SJCRH30 (cell line): ENCODE measurements around the gene RFX8. TPM values are rescaled to one million over a fixed set of nuclear protein-coding genes. Genes with fewer than 3 reads are reported as not detected.
"Not testable (repeated sequence)": the region's sequence is repeated elsewhere in the genome, so short reads cannot be mapped to it uniquely, and the experiment has no call there.

ENCODE experiments used
- DNase-seq, 2 experiments: peaks; one replicate each; pipeline ENCODE4 v3.0.0-alpha.2; 2015 to 2020
- H3K27ac ChIP-seq: fragments of 250-450 bp; sonication (Bioruptor Pico); 2 replicates; pipeline ENCODE4 v1.5.1; 2020; ENCODE audit warnings: mild to moderate bottlenecking, moderate library complexity
- H3K27me3 ChIP-seq: fragments of 250-450 bp; sonication (Bioruptor Pico); 2 replicates; pipeline ENCODE4 v1.5.1; 2020; ENCODE audit warnings: mild to moderate bottlenecking, moderate library complexity
- H3K36me3 ChIP-seq: fragments of 250-450 bp; sonication (Bioruptor Pico); 2 replicates; pipeline ENCODE4 v1.5.1; 2020; ENCODE audit warnings: mild to moderate bottlenecking, moderate library complexity
- H3K4me1 ChIP-seq: fragments of 250-450 bp; sonication (Bioruptor Pico); 2 replicates; pipeline ENCODE4 v1.5.1; 2020; ENCODE audit warnings: mild to moderate bottlenecking, moderate library complexity
- H3K4me3 ChIP-seq: fragments of 250-450 bp; sonication (Bioruptor Pico); 2 replicates; pipeline ENCODE4 v1.5.1; 2020; ENCODE audit warnings: mild to moderate bottlenecking, moderate library complexity
- H3K9me3 ChIP-seq: fragments of 250-450 bp; sonication (Bioruptor Pico); replicated peaks from 2 replicates; pipeline ENCODE4 v1.5.1; 2020; ENCODE audit warnings: mild to moderate bottlenecking, moderate library complexity
- total RNA-seq: library from RNA; depleted of rRNA; stranded (reverse); fragments of >200 nt; shearing (Covaris generic); gene quantifications from 2 replicates; pipeline ENCODE4 v1.2.3, GENCODE V29; 2014; rRNA removed

RFX8 gene
- total RNA-seq, 1 experiment from 2014 or later = 0.06 TPM

DNA sequence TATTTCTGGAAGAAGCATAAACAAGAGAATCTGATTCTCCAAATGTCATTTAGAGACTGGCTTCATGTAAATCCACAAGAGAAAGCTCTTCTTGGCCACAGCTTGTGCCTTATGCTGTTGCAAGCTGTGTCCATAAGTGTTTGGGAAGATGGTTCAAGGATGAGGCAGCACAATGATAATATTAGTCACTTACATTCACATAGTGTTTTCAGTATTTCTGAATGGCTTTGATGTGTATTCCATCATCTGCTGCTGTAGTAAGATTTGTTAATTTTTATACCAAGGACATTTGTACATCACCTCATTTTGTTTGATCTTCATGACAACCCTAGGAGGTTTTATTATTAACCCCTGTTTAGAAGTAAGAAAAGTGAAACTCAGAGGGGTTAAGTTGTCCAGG is 117.5 kb downstream of the RFX8 start:
- 0 out of 2 replicates have a peak, but pooled peaks cover 3% of the 10 kb centered on the region for H3K4me1 ChIP-seq
- DNase-seq = no peak
- no peaks in the 10 kb centered on the region for H3K9me3 ChIP-seq
- no peaks in the 10 kb centered on the region for H3K36me3 ChIP-seq
- H3K27ac ChIP-seq = no peak overlapping the region
- H3K27me3 ChIP-seq = no peaks in the 10 kb centered on the region
- H3K4me3 ChIP-seq = no peak overlapping the region

DNA sequence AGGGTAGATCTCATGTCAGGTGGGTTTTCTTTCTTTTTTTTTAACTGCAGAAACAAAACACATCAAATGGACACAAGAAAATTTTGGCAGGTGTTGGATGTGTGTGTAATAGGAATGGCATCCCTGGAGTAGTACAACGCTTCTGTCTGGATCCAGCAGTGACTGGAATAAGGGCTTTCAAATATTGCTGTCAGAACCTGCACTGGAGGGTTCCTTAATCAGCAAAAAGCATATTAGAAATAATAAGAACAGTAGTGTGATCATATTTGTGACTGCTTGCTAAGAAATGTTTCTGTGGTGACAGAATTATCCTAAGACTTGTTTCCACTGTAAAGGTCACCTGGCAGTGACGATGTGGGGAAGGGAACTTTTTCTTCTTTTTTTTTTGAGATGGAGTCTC is 118.4 kb downstream of the RFX8 start:
- Histone ChIP-seq H3K27me3 (no peaks in the 10 kb centered on the region), H3K4me1 (0 out of 2 replicates have a peak, but pooled peaks cover 3% of the 10 kb centered on the region), H3K9me3 (no peaks in the 10 kb centered on the region), H3K36me3 (no peaks in the 10 kb centered on the region), H3K4me3 (no peak overlapping the region), H3K27ac (no peak overlapping the region)
- DNase-seq = no peak

DNA sequence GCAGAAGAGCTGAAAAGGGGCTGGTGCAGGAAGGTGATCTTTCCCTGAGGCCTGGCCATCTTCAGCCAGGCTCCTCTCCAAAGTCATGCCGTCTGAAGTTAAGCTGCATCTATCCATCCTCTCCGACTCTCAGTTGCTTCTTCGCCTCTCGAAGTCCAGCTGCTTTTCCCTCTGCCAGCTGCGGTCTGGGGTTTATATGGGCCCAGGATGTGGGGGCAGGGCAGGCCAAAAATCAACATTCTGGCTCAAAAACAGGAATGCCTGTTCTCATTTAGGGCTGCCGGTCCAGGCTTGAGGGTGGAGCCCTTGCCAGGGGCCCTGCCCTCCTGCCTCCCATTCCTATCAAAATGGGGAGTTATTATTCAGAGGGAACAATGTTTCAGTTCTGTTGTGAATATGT is 118.9 kb downstream of the RFX8 start:
- no peak overlapping the region for H3K27ac ChIP-seq
- peak in 1 of 2 experiments; percentile 27 for DNase-seq

GRCh38 chr2:101355401-101356054 is 119.4 kb downstream of the RFX8 start:
- Histone ChIP-seq H3K36me3 (no peaks in the 10 kb centered on the region), H3K27me3 (no peaks in the 10 kb centered on the region), H3K27ac (no peak overlapping the region), H3K4me1 (0 out of 2 replicates have a peak, but pooled peaks cover 3% of the 10 kb centered on the region), H3K9me3 (no peaks in the 10 kb centered on the region), H3K4me3 (no peak overlapping the region)
- DNase-seq = no peak

More for the DNA sequence above, 118.9 kb downstream of the RFX8 start:
- no peaks in the 10 kb centered on the region for H3K36me3 ChIP-seq
- no peaks in the 10 kb centered on the region for H3K27me3 ChIP-seq
- 0 out of 2 replicates have a peak, but pooled peaks cover 3% of the 10 kb centered on the region for H3K4me1 ChIP-seq
- no peaks in the 10 kb centered on the region for H3K9me3 ChIP-seq
- no peak overlapping the region for H3K4me3 ChIP-seq

DNA sequence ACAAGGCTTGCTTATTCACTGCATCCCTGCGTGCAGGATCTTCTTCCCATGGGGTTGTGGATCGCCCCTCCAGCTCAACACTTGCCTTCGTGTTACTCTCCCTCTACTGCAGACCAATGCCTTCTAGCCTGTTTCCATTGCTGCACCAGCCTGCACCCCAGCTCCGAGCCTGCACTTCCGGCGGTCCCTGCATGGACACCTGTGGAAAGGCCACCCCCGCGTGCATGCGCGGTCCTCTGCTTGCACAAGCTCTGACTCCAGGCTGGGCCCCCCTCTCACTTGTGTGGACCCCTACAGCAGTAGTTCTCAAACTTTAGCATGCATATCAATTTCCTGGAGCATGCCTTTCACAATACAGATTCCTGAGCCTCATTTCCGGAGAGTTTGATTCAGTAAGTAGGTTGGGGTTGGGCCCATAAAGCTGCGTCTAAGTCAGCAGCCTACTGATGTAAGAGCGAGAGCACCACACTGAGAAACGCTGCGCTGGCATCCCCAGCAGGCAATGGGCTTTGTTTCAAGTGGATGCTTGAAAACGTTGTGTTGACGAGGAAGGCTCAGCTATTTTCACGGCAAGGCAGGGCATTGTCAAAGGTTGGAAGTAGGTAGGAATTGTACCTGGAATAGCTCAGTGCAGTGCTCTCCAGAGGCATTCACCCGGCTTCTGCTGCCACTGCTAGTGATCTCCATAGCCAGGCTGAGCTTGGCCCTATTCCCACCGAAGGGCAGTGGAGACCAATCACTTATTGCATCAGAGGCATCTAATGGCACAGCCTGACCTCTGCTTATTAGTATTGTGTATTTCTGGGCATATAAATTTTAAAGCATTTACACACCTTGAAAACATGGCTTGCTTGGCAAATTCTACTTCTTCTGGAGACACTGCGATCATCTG is 120.2 kb downstream of the RFX8 start:
- H3K27ac ChIP-seq = no peak overlapping the region
- H3K36me3 ChIP-seq = no peaks in the 10 kb centered on the region

DNA sequence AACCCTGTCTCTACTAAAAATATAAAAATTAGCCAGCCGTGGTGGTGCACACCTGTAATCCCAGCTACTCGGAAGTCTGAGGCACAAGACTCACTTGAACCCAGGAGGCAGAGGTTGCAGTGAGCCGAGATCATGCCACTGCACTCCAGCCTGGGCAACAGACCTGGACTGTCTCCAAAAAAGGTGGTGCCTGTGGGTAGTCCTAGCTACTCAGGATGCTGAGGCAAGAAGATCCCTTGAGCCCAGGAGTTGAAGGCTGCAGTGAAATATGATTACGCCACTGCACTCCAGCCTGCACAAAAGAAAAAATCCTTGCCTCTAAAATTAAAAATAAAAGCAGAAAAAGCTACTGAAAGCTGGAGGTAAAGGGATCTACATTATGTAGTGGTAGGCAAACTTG is 122.3 kb downstream of the RFX8 start:
- not testable (repeated sequence) for H3K27me3 ChIP-seq, DNase-seq, H3K9me3 ChIP-seq, H3K27ac ChIP-seq, H3K4me1 ChIP-seq, H3K4me3 ChIP-seq, H3K36me3 ChIP-seq

More for the DNA sequence above, 120.2 kb downstream of the RFX8 start:
- H3K27me3 ChIP-seq = no peaks in the 10 kb centered on the region
- no peak overlapping the region for H3K4me3 ChIP-seq
- no peak for DNase-seq
- 0 out of 2 replicates have a peak, but pooled peaks cover 3% of the 10 kb centered on the region for H3K4me1 ChIP-seq
- H3K9me3 ChIP-seq = no peaks in the 10 kb centered on the region

- Histone ChIP-seq H3K4me1 (0 out of 2 replicates have a peak, but pooled peaks cover 1% of the 10 kb centered on the region), H3K27ac (no peak overlapping the region), H3K27me3 (no peaks in the 10 kb centered on the region; the same call in 1 of the 2 replicates), H3K9me3 (no peaks in the 10 kb centered on the region), H3K4me3 (no peak overlapping the region), H3K36me3 (no peaks in the 10 kb centered on the region)
- DNase-seq = no peak
Measured at GRCh38 chr2:101351207-101351606, 123.7 kb downstream of the RFX8 start.

DNA sequence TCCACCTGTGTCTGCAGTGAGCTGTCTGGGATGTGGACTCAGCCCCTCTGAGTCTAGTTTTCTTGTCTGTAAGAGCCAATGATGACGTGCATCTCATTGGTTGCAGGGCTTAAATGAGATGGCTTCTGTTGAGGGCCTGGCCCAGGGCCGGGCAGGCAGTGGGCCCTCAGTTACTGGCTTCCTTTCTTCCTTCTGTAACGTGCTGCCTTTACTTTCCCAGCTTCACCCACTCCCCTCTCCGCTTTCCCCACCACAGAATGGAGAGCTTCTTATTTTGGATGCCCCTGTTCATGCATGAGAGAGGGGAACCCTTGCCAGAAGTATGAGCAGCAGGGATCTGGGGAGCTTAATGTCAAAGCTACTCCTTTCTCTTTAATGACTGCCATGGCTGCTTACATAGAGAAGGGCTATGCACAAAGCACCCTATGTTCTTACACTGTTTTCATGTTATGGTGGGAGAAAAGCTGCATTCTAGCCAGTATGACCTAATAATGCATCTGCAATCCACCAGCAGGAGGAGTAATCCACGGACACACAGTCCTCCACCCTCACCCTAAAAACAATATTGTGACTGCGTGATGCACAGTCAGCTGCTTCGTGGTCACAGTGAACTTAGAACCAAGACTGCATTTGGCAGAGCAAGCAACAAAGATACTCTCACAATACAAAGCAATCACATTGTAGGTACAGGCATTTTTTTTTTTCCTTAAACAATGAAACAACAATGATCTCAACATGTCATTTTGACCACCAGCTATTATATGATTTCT is 124.8 kb downstream of the RFX8 start:
- peak in 1 of 2 experiments; percentile 54 for DNase-seq
- Histone ChIP-seq H3K4me1 (no peaks in the 10 kb centered on the region), H3K36me3 (no peaks in the 10 kb centered on the region), H3K4me3 (no peak overlapping the region), H3K9me3 (no peaks in the 10 kb centered on the region), H3K27ac (no peak overlapping the region), H3K27me3 (no peaks in the 10 kb centered on the region; the same call in 1 of the 2 replicates)

GRCh38 chr2:101348883-101349282 is 126.0 kb downstream of the RFX8 start:
- H3K36me3 ChIP-seq = no peaks in the 10 kb centered on the region
- DNase-seq = no peak

More at GRCh38 chr2:101348883-101349282, 126.0 kb downstream of the RFX8 start:
- Histone ChIP-seq H3K27ac (no peak overlapping the region), H3K4me1 (no peaks in the 10 kb centered on the region), H3K27me3 (no peaks in the 10 kb centered on the region; the same call in 1 of the 2 replicates), H3K9me3 (no peaks in the 10 kb centered on the region), H3K4me3 (no peak overlapping the region)

Other genes starting within 250 kb of the RFX8 start
- 70.1 and 74.3 TPM in 2 replicates for gene CNOT11, start 222.2 kb downstream of the RFX8 start, total RNA-seq
- 23.1 and 33.3 TPM in 2 replicates for gene RNF149, start 166.4 kb downstream of the RFX8 start, total RNA-seq
- gene CREG2, start 87.6 kb downstream of the RFX8 start, total RNA-seq = 0.04 TPM in 1 of 2 replicates, not detected in the other
- 118 and 139 TPM in 2 replicates for gene MAP4K4, start 222.6 kb upstream of the RFX8 start, total RNA-seq